Suprapubic skin (tissue), 4 donors: ENCODE measurements around the gene PCDHGC5. TPM values are rescaled to one million over a fixed set of nuclear protein-coding genes. Genes with fewer than 3 reads are reported as not detected.

Source experiments
- DNase-seq, 2 donors: peaks; one replicate each; pipeline ENCODE4 v3.0.0-alpha.2; 2019; ENCODE audit warnings: low spot score in 2 of 2
- H3K27ac ChIP-seq: fragments of 200-600 bp; sonication (generic); one replicate; pipeline ENCODE4 v1.5.1; 2019
- H3K27me3 ChIP-seq: fragments of 200-600 bp; sonication (generic); one replicate; pipeline ENCODE4 v1.5.1; 2019
- H3K36me3 ChIP-seq: fragments of 200-600 bp; sonication (generic); one replicate; pipeline ENCODE4 v1.5.1; 2019
- H3K4me1 ChIP-seq: fragments of 200-600 bp; sonication (generic); one replicate; pipeline ENCODE4 v1.5.1; 2019
- H3K4me3 ChIP-seq: fragments of 200-600 bp; sonication (generic); one replicate; pipeline ENCODE4 v1.5.1; 2019; ENCODE audit warnings: mild to moderate bottlenecking
- H3K9me3 ChIP-seq: fragments of 200-600 bp; sonication (generic); one replicate; pipeline ENCODE4 v1.5.1; 2019
- EP300 ChIP-seq: sonication (generic); formaldehyde crosslinking; IDR thresholded peaks from one replicate; pipeline ENCODE4 v1.6.1; 2017; ENCODE audit warnings: antibody characterized with exemption
- POLR2A ChIP-seq, 2 donors: fragments of 450-650 bp; IDR thresholded peaks; one replicate each; pipeline ENCODE4 v1.6.1; 2017; ENCODE audit warnings: antibody characterized with exemption in 2 of 2, mild to moderate bottlenecking in 2 of 2, moderate library complexity in 2 of 2
- POLR2AphosphoS5 ChIP-seq, 3 donors: sonication (generic); formaldehyde crosslinking; IDR thresholded peaks; one replicate each; pipeline ENCODE4 v1.6.1; 2017; ENCODE audit warnings: antibody characterized with exemption in 3 of 3
- WGBS: methylation state at CpG from one replicate; pipeline ENCODE4 v1.1.5; 2018; 5-methylcytosine and 5-hydroxymethylcytosine counted together
- total RNA-seq, 4 donors: library from RNA; depleted of rRNA; stranded (reverse); fragments of >200 nt; gene quantifications; one replicate each; pipeline ENCODE4 v1.1.0, GENCODE V29; 2016
- TF ChIP-seq, protein P1 (sequence below), 2 donors: fragments of 200-600 bp in 1 of 2; fragments of 450-650 bp in 1 of 2; sonication (generic) in 1 of 2; IDR thresholded peaks; one replicate each; pipeline ENCODE4 v1.5.1; 2016 to 2019; ENCODE audit warnings: antibody characterized with exemption in 2 of 2, mild to moderate bottlenecking in 1 of 2, moderate library complexity in 1 of 2

PCDHGC5 gene
- total RNA-seq, 4 donors from 2014 or later: 1.6 to 10.5 (median 3.2) TPM

DNA sequence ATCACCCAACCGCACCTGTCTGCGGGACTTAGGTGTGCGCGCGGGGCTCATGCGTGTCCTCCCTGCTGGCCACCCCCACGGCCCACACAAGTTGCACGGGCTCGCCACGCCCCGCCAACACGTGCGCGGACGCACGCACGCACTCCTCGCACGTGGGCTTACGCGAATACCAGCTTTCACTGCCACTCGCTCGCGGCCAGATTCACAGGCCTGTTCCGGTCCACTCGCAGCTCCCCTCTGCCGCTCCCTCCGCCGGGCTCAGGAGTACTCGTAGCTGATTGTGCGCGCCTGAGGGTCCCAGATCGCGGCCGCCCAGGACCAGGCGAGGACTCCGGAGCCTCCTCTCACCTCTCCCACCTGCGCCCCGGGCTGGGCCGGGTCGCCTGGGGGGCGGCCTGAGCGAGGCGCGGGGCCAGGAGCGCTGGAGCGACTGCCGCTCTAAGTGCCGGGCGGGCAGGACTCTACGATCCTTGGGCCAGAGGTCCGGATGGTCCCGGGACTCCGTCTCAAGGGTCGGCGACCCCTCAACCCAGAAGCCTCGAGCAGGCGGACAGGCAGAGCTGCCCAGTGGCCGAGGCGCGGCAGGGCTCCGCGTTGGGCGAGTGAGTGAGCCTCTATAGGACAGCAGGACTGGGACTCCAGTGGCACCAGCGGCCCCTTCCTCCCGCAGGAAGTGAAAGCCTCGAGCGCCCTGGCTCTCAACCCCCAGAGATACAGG lies 3.4 kb downstream of the PCDHGC5 start:
- Histone ChIP-seq H3K27me3 (peaks cover 4% of the 10 kb centered on the region), H3K4me1 (peaks cover 30% of the 10 kb centered on the region), H3K9me3 (no peaks in the 10 kb centered on the region), H3K36me3 (peaks cover 34% of the 10 kb centered on the region), H3K27ac (no peak overlapping the region), H3K4me3 (peak overlapping the region; percentile 18)
- TF ChIP-seq POLR2A (IDR thresholded peaks at IDR 0.05) (no peak), POLR2AphosphoS5 (IDR thresholded peaks at IDR 0.05) (no peak), EP300 (no peak)
- TF ChIP-seq, protein P1, sequence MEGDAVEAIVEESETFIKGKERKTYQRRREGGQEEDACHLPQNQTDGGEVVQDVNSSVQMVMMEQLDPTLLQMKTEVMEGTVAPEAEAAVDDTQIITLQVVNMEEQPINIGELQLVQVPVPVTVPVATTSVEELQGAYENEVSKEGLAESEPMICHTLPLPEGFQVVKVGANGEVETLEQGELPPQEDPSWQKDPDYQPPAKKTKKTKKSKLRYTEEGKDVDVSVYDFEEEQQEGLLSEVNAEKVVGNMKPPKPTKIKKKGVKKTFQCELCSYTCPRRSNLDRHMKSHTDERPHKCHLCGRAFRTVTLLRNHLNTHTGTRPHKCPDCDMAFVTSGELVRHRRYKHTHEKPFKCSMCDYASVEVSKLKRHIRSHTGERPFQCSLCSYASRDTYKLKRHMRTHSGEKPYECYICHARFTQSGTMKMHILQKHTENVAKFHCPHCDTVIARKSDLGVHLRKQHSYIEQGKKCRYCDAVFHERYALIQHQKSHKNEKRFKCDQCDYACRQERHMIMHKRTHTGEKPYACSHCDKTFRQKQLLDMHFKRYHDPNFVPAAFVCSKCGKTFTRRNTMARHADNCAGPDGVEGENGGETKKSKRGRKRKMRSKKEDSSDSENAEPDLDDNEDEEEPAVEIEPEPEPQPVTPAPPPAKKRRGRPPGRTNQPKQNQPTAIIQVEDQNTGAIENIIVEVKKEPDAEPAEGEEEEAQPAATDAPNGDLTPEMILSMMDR (IDR thresholded peaks at IDR 0.05): no peak
- no peak for DNase-seq
- WGBS: 77% methylated on average over 60 of the region's 68 CpGs

DNA sequence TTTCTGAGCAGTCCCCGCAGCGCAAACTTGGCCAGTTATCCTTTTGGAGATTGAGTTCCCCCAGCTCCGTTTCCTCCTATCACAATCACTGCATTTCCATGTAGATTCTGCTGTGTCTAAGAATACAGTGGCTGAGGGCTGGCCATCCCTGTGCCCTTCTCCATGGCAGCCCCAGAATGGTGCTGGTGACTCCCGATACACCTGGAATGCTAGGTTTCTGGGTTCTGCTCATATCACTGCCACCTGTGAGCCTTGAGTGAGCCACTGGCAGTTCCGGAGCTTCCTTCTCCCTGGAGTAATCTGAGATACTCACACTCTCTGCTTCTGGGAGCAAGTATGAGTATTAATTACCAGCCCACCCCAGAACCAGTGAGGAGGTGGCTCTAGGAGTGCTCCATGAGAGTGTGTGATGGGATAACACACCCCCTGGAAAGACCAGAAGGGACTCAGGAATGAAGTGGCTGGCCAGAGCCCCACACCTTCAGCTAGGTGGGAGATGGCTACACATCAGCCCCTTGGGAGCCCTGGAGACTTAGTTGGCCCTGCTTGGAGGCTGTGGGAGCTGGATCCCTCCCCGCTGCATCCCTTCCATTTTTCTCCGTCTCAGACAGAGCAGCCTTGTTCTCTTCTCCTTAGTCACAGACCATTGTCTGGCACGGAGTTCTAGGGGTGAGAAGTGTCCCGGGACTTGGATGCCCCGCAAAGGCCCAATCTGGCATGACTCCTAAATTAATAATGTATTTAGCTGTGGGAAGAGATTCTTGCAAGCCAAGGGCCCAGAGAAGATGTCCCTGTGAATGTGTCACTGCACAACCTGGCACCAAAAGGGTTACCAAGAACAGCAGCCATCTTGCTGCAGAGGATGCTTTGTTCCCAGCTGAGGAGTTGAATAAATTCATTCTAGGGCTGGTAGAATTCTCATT lies 4.9 kb downstream of the PCDHGC5 start:
- Histone ChIP-seq H3K9me3 (no peaks in the 10 kb centered on the region), H3K27me3 (peaks cover 4% of the 10 kb centered on the region), H3K27ac (peak overlapping the region; percentile 32), H3K4me3 (no peak overlapping the region), H3K4me1 (peaks cover 30% of the 10 kb centered on the region), H3K36me3 (peaks cover 34% of the 10 kb centered on the region)
- 73% methylated on average over 10 of the region's 10 CpGs for WGBS
- no peak for TF ChIP-seq EP300
- TF ChIP-seq POLR2AphosphoS5 (IDR thresholded peaks at IDR 0.05): no peak
- TF ChIP-seq, protein P1 (IDR thresholded peaks at IDR 0.05): no peak
- no peak for TF ChIP-seq POLR2A (IDR thresholded peaks at IDR 0.05)
- DNase-seq: no peak

DNA sequence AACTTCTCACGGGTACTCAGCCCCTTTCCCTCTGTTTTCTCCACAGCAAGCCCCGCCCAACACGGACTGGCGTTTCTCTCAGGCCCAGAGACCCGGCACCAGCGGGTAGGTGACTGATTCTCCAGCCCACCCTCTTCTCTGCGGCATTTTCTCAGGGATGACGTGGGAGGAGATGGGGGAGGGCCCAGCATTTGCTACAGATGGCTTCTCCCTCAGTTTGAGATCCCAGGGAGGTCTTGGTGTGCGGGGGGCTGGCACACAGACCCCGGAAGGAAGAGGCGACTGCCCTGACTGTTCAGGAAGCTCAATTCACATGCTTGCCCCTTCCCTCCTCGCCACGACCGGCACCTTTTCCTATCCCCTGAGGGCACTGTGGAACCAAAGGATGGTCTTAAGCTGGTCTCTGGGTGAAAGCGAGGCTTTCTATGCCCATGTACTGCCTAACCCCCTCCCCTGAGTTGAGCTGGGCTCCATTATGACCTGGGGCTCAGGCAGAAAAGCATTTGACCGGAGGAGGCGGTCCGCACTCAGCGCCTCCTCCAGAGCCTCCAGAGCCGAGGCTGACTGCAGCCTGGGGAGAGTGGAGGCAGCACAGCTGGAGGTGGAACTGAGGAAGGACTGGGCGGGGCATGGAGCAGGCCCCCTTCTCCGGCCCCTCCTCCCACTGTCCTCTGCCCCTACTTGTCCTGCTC lies 6.0 kb downstream of the PCDHGC5 start:
- WGBS: 70% methylated on average over 16 of the region's 22 CpGs
- Histone ChIP-seq H3K4me1 (peaks cover 30% of the 10 kb centered on the region), H3K27me3 (peaks cover 4% of the 10 kb centered on the region), H3K9me3 (no peaks in the 10 kb centered on the region), H3K4me3 (no peak overlapping the region), H3K36me3 (peaks cover 30% of the 10 kb centered on the region), H3K27ac (peak overlapping the region; percentile 20)
- DNase-seq: no peak
- TF ChIP-seq, protein P1 (IDR thresholded peaks at IDR 0.05): no peak

DNA sequence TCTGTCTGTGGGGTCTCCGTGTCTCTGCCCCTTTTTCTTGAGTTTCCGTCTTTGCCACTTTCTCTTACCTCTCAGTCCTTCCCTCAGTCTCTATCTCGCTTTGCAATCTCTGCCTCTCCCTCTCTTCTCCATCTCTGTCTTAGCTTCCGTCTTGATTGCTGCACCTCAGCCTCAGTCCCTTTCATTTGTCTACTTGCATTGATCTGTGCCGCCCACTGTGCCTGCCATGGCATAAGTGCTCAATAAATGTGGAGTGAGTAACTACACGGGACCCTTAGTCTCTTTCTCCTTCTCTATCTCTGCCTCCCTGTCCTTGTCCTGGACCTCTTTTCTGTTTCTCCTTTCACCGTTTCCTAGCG lies 6.6 kb downstream of the PCDHGC5 start:
- 76% methylated on average over 8 of the region's 8 CpGs for WGBS
- Histone ChIP-seq H3K27me3 (peaks cover 4% of the 10 kb centered on the region), H3K27ac (peak overlapping the region; percentile 20), H3K4me3 (no peak overlapping the region), H3K9me3 (no peaks in the 10 kb centered on the region), H3K4me1 (peaks cover 30% of the 10 kb centered on the region), H3K36me3 (peaks cover 25% of the 10 kb centered on the region)
- TF ChIP-seq, protein P1 (IDR thresholded peaks at IDR 0.05): no peak
- TF ChIP-seq POLR2A (IDR thresholded peaks at IDR 0.05): no peak
- TF ChIP-seq EP300: no peak
- no peak for TF ChIP-seq POLR2AphosphoS5 (IDR thresholded peaks at IDR 0.05)
- no peak for DNase-seq

DNA sequence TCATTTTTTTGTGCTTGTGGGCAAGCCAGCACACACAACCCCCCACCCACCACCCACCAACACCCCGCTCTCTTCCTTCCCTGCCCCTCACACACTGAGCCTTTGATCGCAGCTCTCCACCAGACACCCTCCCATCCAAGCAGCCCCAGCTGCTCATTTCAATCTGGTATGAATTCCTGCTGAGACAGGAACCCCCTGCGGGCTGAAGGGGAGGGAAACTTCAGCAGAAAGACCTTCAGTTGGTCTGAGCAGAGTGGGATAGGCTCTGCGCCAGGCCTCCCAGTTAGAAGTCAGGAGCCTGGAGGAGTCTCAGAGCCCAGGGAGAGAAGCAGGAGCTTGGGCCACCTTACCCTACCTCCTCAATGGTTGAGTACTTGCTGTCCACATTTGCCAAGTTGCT lies 7.2 kb downstream of the PCDHGC5 start:
- Histone ChIP-seq H3K27ac (no peak overlapping the region), H3K36me3 (peaks cover 20% of the 10 kb centered on the region), H3K4me1 (peaks cover 30% of the 10 kb centered on the region)

More for the DNA sequence above, 7.2 kb downstream of the PCDHGC5 start:
- no peak for TF ChIP-seq POLR2AphosphoS5 (IDR thresholded peaks at IDR 0.05)
- TF ChIP-seq, protein P1 (IDR thresholded peaks at IDR 0.05): no peak
- TF ChIP-seq POLR2A (IDR thresholded peaks at IDR 0.05): no peak
- TF ChIP-seq EP300: no peak
- Histone ChIP-seq H3K27me3 (no peaks in the 10 kb centered on the region), H3K9me3 (no peaks in the 10 kb centered on the region), H3K4me3 (no peak overlapping the region)
- WGBS: 69% methylated on average over 4 of the region's 4 CpGs
- DNase-seq: no peak
